HepG2 (cell line): ENCODE results near the gene RNASE4. TPM values are rescaled to one million over a fixed set of nuclear protein-coding genes. Genes with fewer than 3 reads are reported as not detected.

Experiments used
- CBX5 ChIP-seq: sonication (generic); formaldehyde crosslinking; IDR thresholded peaks from 2 replicates; pipeline ENCODE4 v1.4.0; 2020; ENCODE audit warnings: missing genetic modification reagents, borderline replicate concordance
- CHD4 ChIP-seq: fragments of 200-600 bp; sonication (generic); IDR thresholded peaks from 2 replicates; pipeline ENCODE4 v1.7.0; 2017; ENCODE audit warnings: mild to moderate bottlenecking, low read length, borderline replicate concordance
- HDAC1 ChIP-seq: sonication (generic); formaldehyde crosslinking; IDR thresholded peaks from 2 replicates; pipeline ENCODE4 v1.5.1; 2020; ENCODE audit warnings: mild to moderate bottlenecking, missing genetic modification reagents
- HOXA5 ChIP-seq: sonication (generic); formaldehyde crosslinking; IDR thresholded peaks from 2 replicates; pipeline ENCODE4 v1.4.0; 2020; ENCODE audit warnings: missing genetic modification reagents
- IKZF5 ChIP-seq: IDR thresholded peaks from 2 replicates; pipeline ENCODE4 v1.6.1; 2018; ENCODE audit warnings: missing genetic modification reagents, mild to moderate bottlenecking, missing compliant biosample characterization
- IRX3 ChIP-seq: sonication (generic); formaldehyde crosslinking; IDR thresholded peaks from 2 replicates; pipeline ENCODE4 v1.8.1; 2023; ENCODE audit warnings: mild to moderate bottlenecking, low read depth, missing genetic modification reagents, borderline replicate concordance
- NKX3-1 ChIP-seq: sonication (generic); formaldehyde crosslinking; IDR thresholded peaks from 2 replicates; pipeline ENCODE4 v1.5.0; 2020; ENCODE audit warnings: missing genetic modification reagents
- PHF21A ChIP-seq: sonication (generic); formaldehyde crosslinking; IDR thresholded peaks from 2 replicates; pipeline ENCODE4 v1.5.0; 2020; ENCODE audit warnings: mild to moderate bottlenecking, missing genetic modification reagents
- SALL2 ChIP-seq: sonication (generic); formaldehyde crosslinking; IDR thresholded peaks from 2 replicates; pipeline ENCODE4 v1.8.1; 2023; ENCODE audit warnings: mild to moderate bottlenecking, missing genetic modification reagents, inconsistent platforms
- TFE3 ChIP-seq: IDR thresholded peaks from 2 replicates; pipeline ENCODE4 v1.6.1; 2016
- ZMYM3 ChIP-seq: sonication (generic); formaldehyde crosslinking; IDR thresholded peaks from 2 replicates; pipeline ENCODE4 v1.5.1; 2020; ENCODE audit warnings: mild to moderate bottlenecking, missing genetic modification reagents
- ZNF18 ChIP-seq: sonication (generic); formaldehyde crosslinking; IDR thresholded peaks from 2 replicates; pipeline ENCODE4 v1.8.0; 2022; ENCODE audit warnings: mild to moderate bottlenecking, missing genetic modification reagents; ENCODE audit not compliant: insufficient replicate concordance
- ZNF234 ChIP-seq: sonication (generic); formaldehyde crosslinking; conservative IDR thresholded peaks from 2 replicates; pipeline ENCODE4 v1.5.1; 2020; ENCODE audit warnings: mild to moderate bottlenecking, missing genetic modification reagents
- ZNF549 ChIP-seq: sonication (generic); formaldehyde crosslinking; IDR thresholded peaks from 2 replicates; pipeline ENCODE4 v1.5.0; 2020; ENCODE audit warnings: missing genetic modification reagents
- ZSCAN12 ChIP-seq: sonication (generic); formaldehyde crosslinking; IDR thresholded peaks from 2 replicates; pipeline ENCODE4 v1.9.0; 2021; ENCODE audit warnings: mild to moderate bottlenecking, missing genetic modification reagents
- polyA plus RNA-seq, 8 experiments: library from polyadenylated mRNA; depleted of rRNA in 3 of 8; stranded (reverse) in 7 of 8; unstranded in 1 of 8; fragments of >200 nt; fragmentation: Illumina TruSeq in 4 of 8; extraction: Trizol in 4 of 8; gene quantifications; 2 replicates each; pipeline versions ENCODE4 v1.2.1 to v1.2.3, GENCODE V29; 2011 to 2016; ENCODE audit warnings: low read depth in 4 of 8, missing spikeins in 1 of 8, mixed read lengths in 1 of 8; ENCODE audit not compliant: insufficient read depth in 1 of 8
- total RNA-seq, 5 experiments: library from RNA; depleted of rRNA; stranded (reverse); fragments of >200 nt; fragmentation: Illumina TruSeq; extraction: Trizol; gene quantifications; 2 replicates each; pipeline ENCODE4 v1.2.3, GENCODE V29; 2016; ENCODE audit warnings: low read depth in 1 of 5
- TF ChIP-seq, protein P1 (sequence below): sonication (generic); formaldehyde crosslinking; IDR thresholded peaks from 2 replicates; pipeline ENCODE4 v1.8.1; 2023; ENCODE audit warnings: missing genetic modification reagents, inconsistent platforms, borderline replicate concordance
- TF ChIP-seq, protein P2 (sequence below): sonication (generic); formaldehyde crosslinking; IDR thresholded peaks from 2 replicates; pipeline ENCODE4 v1.5.1; 2020; ENCODE audit warnings: mild to moderate bottlenecking, missing genetic modification reagents, borderline replicate concordance

The RNASE4 gene
- total and polyA plus RNA-seq, 2 of the 13 experiments (the other 11 are each of a cell fraction or from before 2014, with no cell fraction given): 109 to 983 TPM

DNA sequence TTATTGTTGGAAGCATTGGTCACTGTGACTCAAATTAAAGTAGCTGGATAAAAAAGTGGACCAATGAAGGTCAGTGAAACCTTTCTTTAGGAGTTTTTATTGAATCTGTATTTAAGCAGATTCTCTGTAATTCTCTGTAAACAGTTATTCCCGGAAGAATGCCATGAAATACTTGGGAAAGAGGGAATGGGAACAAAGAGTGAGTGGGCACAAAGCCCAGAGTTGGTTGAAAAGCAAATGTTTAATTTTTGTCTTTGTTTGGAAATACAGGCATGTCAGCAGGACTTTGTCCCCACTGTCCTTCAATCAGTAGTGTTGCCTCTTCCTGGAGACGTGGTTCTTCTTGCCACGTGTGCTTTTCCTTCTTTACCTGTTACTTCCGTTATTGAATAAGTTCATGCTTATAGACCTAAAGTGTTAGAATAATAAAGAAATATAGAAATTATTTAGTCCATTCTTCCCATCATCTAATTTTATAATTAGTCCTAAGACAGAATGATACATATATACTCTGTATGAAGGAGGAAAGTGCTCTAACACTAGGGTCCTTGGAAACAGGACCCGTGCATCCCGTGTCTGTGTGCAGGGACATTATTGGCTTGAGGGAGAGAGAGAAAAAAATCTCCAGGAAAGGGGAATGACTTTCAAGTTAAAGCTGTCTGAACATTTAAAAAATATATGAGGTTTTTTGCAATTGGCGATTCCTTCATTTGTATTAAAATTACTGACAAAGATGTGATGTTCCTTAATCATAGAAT is 2.2 kb downstream of the RNASE4 start (continued):
- TF ChIP-seq NKX3-1 (CRISPR knock-in tag) (peak; percentile 58; the same call in 1 of the 2 replicates), IRX3 (CRISPR knock-in tag) (no peak), ZMYM3 (CRISPR knock-in tag) (no peak), CHD4 (peak; percentile 64; the same call in 1 of the 2 replicates), ZNF549 (CRISPR knock-in tag) (peak; percentile 88; the same call in 1 of the 2 replicates), IKZF5 (peak; percentile 97), HOXA5 (CRISPR knock-in tag) (peak; percentile 77; the same call in 1 of the 2 replicates), PHF21A (CRISPR knock-in tag) (peak; percentile 66; the same call in 1 of the 2 replicates), ZNF18 (CRISPR knock-in tag) (peak; percentile 40), ZNF234 (CRISPR knock-in tag) (no peak), SALL2 (CRISPR knock-in tag) (0 out of 2 replicates have a peak, but pooled peaks have one; percentile 55), ZSCAN12 (CRISPR knock-in tag) (peak; percentile 80; the same call in 1 of the 2 replicates), TFE3 (CRISPR knock-in tag) (peak; percentile 86; the same call in 1 of the 2 replicates), HDAC1 (CRISPR knock-in tag) (peak; percentile 55), CBX5 (CRISPR knock-in tag) (peak; percentile 76; the same call in 1 of the 2 replicates)
- TF ChIP-seq, protein P1, sequence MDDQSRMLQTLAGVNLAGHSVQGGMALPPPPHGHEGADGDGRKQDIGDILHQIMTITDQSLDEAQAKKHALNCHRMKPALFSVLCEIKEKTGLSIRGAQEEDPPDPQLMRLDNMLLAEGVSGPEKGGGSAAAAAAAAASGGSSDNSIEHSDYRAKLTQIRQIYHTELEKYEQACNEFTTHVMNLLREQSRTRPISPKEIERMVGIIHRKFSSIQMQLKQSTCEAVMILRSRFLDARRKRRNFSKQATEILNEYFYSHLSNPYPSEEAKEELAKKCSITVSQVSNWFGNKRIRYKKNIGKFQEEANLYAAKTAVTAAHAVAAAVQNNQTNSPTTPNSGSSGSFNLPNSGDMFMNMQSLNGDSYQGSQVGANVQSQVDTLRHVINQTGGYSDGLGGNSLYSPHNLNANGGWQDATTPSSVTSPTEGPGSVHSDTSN (CRISPR knock-in tag): 0 out of 2 replicates have a peak, but pooled peaks have one; percentile 14
- TF ChIP-seq, protein P2, sequence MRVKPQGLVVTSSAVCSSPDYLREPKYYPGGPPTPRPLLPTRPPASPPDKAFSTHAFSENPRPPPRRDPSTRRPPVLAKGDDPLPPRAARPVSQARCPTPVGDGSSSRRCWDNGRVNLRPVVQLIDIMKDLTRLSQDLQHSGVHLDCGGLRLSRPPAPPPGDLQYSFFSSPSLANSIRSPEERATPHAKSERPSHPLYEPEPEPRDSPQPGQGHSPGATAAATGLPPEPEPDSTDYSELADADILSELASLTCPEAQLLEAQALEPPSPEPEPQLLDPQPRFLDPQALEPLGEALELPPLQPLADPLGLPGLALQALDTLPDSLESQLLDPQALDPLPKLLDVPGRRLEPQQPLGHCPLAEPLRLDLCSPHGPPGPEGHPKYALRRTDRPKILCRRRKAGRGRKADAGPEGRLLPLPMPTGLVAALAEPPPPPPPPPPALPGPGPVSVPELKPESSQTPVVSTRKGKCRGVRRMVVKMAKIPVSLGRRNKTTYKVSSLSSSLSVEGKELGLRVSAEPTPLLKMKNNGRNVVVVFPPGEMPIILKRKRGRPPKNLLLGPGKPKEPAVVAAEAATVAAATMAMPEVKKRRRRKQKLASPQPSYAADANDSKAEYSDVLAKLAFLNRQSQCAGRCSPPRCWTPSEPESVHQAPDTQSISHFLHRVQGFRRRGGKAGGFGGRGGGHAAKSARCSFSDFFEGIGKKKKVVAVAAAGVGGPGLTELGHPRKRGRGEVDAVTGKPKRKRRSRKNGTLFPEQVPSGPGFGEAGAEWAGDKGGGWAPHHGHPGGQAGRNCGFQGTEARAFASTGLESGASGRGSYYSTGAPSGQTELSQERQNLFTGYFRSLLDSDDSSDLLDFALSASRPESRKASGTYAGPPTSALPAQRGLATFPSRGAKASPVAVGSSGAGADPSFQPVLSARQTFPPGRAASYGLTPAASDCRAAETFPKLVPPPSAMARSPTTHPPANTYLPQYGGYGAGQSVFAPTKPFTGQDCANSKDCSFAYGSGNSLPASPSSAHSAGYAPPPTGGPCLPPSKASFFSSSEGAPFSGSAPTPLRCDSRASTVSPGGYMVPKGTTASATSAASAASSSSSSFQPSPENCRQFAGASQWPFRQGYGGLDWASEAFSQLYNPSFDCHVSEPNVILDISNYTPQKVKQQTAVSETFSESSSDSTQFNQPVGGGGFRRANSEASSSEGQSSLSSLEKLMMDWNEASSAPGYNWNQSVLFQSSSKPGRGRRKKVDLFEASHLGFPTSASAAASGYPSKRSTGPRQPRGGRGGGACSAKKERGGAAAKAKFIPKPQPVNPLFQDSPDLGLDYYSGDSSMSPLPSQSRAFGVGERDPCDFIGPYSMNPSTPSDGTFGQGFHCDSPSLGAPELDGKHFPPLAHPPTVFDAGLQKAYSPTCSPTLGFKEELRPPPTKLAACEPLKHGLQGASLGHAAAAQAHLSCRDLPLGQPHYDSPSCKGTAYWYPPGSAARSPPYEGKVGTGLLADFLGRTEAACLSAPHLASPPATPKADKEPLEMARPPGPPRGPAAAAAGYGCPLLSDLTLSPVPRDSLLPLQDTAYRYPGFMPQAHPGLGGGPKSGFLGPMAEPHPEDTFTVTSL (CRISPR knock-in tag): peak; percentile 77; the same call in 1 of the 2 replicates
